HL-60 (cell line): ENCODE data around the gene ENDOD1.

ENCODE experiments used
- DNase-seq, 2 experiments: peaks; one replicate each; pipeline ENCODE4 v3.0.0-alpha.2; 2010 to 2020; ENCODE audit warnings: low read depth in 1 of 2, low spot score in 1 of 2
- H3K27ac ChIP-seq: fragments of 250-450 bp; sonication (Bioruptor Pico); replicated peaks from 2 replicates; pipeline ENCODE4 v1.5.1; 2020; ENCODE audit warnings: mild to moderate bottlenecking, moderate library complexity
- H3K27me3 ChIP-seq: fragments of 250-450 bp; sonication (Bioruptor Pico); 2 replicates; pipeline ENCODE4 v1.5.1; 2021; ENCODE audit warnings: mild to moderate bottlenecking, moderate library complexity; ENCODE audit not compliant: insufficient read depth, poor library complexity, severe bottlenecking
- H3K4me3 ChIP-seq: replicated peaks from 2 replicates; pipeline ENCODE4 v1.5.1; 2011; ENCODE audit warnings: mild to moderate bottlenecking, control low read depth, low read length; ENCODE audit not compliant: insufficient read depth
- GABPA ChIP-seq: IDR thresholded peaks from 2 replicates; pipeline ENCODE4 v1.6.1; 2012; ENCODE audit warnings: low read depth
- POLR2AphosphoS5 ChIP-seq: IDR thresholded peaks from 2 replicates; pipeline ENCODE4 v1.6.1; 2012; ENCODE audit warnings: low read depth
- SPI1 ChIP-seq: IDR thresholded peaks from 2 replicates; pipeline ENCODE4 v1.6.1; 2012; ENCODE audit warnings: low read depth, mild to moderate bottlenecking, borderline replicate concordance
- TF ChIP-seq, protein P1 (sequence below): IDR thresholded peaks from 2 replicates; pipeline ENCODE4 v1.6.1; 2012; ENCODE audit warnings: low read depth; ENCODE audit not compliant: insufficient replicate concordance
- TF ChIP-seq, protein P2 (sequence below): IDR thresholded peaks from one replicate; pipeline ENCODE4 v1.5.1; 2011; ENCODE audit warnings: low read length, control low read depth, inconsistent platforms; ENCODE audit not compliant: insufficient read depth

The ENDOD1 gene

DNA sequence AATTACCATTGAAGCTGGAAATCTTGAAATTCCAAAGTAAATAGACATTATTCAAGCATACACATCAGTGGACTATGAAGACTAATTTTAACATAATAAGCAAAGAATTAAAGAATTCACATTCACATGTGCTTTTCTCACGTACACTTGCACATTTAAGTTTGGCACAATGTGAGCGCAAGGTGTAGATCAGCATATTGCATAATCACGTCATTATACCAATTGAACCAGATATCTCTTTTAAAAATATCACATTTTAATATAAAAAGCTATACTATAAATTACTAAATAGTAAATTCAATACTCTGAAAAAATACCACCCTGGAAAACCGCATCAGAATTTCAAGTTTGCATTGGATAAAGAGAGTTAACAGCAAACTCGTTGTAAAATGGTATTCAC is 80.6 kb downstream of the ENDOD1 start:
- TF ChIP-seq, protein P1, sequence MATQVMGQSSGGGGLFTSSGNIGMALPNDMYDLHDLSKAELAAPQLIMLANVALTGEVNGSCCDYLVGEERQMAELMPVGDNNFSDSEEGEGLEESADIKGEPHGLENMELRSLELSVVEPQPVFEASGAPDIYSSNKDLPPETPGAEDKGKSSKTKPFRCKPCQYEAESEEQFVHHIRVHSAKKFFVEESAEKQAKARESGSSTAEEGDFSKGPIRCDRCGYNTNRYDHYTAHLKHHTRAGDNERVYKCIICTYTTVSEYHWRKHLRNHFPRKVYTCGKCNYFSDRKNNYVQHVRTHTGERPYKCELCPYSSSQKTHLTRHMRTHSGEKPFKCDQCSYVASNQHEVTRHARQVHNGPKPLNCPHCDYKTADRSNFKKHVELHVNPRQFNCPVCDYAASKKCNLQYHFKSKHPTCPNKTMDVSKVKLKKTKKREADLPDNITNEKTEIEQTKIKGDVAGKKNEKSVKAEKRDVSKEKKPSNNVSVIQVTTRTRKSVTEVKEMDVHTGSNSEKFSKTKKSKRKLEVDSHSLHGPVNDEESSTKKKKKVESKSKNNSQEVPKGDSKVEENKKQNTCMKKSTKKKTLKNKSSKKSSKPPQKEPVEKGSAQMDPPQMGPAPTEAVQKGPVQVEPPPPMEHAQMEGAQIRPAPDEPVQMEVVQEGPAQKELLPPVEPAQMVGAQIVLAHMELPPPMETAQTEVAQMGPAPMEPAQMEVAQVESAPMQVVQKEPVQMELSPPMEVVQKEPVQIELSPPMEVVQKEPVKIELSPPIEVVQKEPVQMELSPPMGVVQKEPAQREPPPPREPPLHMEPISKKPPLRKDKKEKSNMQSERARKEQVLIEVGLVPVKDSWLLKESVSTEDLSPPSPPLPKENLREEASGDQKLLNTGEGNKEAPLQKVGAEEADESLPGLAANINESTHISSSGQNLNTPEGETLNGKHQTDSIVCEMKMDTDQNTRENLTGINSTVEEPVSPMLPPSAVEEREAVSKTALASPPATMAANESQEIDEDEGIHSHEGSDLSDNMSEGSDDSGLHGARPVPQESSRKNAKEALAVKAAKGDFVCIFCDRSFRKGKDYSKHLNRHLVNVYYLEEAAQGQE = no peak
- TF ChIP-seq SPI1 (no peak), GABPA (no peak), POLR2AphosphoS5 (no peak)
- TF ChIP-seq, protein P2, sequence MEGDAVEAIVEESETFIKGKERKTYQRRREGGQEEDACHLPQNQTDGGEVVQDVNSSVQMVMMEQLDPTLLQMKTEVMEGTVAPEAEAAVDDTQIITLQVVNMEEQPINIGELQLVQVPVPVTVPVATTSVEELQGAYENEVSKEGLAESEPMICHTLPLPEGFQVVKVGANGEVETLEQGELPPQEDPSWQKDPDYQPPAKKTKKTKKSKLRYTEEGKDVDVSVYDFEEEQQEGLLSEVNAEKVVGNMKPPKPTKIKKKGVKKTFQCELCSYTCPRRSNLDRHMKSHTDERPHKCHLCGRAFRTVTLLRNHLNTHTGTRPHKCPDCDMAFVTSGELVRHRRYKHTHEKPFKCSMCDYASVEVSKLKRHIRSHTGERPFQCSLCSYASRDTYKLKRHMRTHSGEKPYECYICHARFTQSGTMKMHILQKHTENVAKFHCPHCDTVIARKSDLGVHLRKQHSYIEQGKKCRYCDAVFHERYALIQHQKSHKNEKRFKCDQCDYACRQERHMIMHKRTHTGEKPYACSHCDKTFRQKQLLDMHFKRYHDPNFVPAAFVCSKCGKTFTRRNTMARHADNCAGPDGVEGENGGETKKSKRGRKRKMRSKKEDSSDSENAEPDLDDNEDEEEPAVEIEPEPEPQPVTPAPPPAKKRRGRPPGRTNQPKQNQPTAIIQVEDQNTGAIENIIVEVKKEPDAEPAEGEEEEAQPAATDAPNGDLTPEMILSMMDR = no peak
- no peak overlapping the region for H3K27ac ChIP-seq
- H3K27me3 ChIP-seq = no peaks in the 10 kb centered on the region
- no peak for DNase-seq
- H3K4me3 ChIP-seq = no peak overlapping the region

DNA sequence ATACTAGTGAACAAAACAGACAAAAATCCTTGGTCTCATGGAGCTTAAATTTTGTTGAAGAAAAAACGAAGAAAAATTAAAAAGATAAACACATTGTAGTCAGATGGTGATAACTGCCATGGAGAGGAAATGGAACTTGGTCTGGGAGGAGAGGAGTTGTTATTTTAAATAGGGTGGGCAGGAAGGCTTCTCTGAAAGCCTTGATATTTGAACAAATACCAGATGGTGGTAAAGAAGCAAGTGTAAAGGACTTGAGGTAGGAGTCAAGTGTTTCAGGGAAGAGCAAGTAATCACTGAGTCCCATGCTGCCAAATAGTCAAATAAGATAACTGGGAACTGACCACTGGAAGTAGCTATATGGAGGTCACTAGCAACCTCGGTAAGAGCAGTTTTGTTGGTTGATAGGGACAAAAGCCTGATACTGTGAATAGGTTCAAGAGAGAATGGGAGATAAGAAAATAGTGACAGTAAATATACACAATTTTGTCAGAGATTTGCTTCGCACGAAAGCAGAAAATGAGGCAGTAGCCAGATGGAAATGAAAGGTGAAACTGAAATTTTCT is 86.3 kb downstream of the ENDOD1 start:
- TF ChIP-seq, protein P2 = no peak
- TF ChIP-seq, protein P1 = no peak
- TF ChIP-seq POLR2AphosphoS5 (no peak), GABPA (no peak), SPI1 (no peak)
- H3K27ac ChIP-seq = no peak overlapping the region
- DNase-seq = no peak
- H3K27me3 ChIP-seq = no peaks in the 10 kb centered on the region
- H3K4me3 ChIP-seq = no peak overlapping the region
